NCI-H526 (cell line): ENCODE results near the gene SMOC1.
"Not testable (repeated sequence)": the region's sequence is repeated elsewhere in the genome, so short reads cannot be mapped to it uniquely, and the experiment has no call there.

Experiments used
- DNase-seq, 2 experiments: peaks; one replicate each; lab custom pipeline; 2025; lab: John Stamatoyannopoulos, UW

SMOC1 gene

DNA sequence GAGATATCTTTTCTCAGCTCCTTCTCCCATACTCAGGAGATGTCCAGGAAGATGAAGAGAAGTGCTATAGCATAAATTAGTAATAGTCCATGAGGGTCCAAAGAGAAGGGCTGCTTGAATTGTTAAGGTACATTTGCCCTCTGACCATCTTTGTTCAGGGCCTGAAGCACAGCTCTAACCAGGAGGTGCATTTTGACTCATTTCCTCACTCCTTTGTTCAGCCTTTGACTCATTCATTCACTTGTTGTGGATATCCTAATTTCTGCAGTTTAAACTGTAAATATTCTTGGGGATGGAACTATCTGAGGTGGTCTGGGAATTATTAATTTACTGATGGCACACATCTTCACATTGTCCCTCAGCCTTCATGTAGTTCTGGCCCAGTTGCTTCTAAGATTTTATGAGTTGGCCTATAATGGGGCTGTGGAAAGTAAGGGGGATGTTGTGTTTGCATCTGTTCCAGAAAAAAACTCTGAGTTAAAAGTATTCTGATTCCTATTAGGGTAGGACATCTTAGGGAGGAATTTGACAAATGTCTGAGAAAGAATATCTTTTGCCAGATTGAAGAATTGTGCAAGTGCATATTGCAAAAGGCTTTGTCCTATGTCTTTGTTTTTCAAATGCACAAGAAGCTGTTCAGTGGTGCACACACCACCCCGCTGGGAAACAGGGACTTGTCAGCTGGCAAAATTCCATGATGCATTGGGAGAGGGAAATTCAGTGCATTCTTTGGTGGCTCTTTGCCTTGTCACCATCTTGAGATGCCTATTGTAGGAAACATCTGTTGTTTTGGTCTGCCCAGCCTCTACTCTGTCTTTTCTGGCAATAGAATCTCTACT lies 22.1 kb downstream of the SMOC1 start:
- DNase-seq: no peak

DNA sequence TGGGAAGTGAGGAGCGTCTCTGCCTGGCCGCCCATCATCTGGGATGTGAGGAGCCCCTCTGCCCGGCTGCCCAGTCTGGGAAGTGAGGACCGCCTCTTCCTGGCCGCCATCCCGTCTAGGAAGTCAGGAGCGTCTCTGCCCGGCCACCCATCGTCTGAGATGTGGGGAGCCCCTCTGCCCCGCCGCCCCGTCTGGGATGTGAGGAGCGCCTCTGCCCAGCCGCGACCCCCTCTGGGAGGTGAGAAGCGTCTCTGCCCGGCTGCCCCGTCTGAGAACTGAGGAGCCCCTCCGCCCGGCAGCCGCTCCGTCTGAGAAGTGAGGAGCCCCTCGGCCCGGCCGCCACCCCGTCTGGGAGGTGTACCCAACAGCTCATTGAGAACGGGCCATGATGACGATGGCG lies 23.8 kb downstream of the SMOC1 start:
- not testable (repeated sequence) for DNase-seq

DNA sequence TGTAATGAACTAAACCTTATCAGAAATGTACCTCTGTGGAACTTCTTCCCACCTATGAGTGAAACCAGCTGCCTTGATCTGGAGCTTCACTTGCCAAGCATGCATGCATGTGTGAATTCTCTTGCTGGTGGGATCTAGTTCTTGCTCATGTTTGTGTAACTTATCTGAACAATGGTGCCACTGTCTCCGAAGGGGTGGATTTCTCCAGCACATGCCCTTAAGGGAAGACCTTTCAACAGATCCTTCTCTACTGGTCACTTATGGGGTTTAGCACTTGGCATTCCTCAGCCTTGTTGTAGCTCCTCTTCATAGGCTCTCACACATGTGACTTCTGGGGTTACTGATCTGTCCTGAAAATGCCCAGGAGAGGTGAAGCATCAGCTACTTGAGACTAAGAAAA lies 25.0 kb downstream of the SMOC1 start:
- DNase-seq: no peak

DNA sequence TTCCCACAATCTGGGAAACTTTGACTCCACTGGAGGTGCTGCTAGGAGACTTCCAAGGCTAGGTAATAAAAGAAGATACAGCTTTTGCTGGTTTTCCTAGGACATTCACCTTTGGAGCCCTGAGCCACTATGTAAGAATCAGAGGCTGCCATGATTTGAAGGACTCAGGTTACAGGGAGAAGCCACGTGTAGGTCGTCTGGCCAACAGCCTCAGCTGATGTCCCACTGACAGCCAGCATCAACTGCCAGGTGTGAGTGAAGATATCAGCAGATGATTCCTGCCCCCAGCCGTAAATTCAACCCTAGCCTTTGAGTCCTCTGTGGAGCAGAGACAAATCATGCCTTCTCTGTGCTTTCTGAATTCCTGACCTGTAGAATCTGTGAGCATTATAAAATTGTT lies 27.0 kb downstream of the SMOC1 start:
- DNase-seq: no peak

DNA sequence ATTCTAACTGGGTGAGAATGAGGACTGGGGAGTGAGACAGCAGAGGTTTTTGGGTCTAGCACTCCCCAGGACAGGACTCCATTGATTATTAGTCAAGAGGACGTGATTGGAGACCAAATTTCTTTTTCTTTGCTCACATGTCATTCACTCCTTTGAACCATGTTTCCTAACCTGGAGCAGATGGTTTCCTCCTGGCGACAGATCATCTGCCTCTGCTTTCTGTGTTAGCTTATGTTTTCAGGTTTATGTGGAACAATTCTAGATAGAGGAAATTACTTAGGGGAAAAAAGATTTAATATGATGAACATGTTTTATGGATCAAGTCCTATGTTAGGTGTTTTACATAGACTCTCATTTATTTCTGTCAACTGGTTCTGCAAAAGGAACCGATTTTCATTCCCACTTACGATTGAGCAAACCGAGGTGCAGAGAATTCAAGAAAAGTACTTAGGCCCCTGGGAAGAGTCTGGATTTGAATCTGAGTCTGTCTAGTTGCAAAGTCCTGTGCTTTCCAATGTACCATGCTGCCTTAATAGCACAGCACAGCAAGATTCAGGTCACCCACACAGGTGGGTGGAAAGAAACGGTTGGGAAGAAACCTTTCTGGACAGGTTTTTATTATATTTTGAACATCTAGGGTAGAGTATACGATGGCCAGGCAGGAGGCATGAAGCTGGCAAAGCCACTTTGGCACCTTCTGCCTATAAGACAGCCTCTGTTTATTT lies 30.8 kb downstream of the SMOC1 start:
- no peak for DNase-seq

DNA sequence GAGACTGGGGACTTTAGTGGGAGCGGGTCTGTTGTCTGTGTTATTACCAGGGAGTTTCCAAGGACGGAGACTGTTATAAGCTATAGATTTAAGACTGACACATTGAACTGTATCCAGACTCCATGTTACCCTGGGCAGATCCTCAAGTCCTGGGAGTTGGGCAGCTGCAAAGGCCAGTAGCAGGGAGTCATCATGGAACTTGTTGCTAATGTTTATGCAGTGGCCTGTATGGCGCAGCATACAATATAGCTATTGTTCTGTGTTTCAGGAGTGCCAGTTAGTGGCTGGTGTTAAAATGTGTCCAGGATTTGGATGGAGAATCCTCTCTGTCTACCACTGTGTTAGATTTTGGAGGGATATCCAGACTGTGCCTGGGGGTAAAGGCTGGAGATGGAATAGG lies 31.7 kb downstream of the SMOC1 start:
- DNase-seq: peak; percentile 72 to 76

DNA sequence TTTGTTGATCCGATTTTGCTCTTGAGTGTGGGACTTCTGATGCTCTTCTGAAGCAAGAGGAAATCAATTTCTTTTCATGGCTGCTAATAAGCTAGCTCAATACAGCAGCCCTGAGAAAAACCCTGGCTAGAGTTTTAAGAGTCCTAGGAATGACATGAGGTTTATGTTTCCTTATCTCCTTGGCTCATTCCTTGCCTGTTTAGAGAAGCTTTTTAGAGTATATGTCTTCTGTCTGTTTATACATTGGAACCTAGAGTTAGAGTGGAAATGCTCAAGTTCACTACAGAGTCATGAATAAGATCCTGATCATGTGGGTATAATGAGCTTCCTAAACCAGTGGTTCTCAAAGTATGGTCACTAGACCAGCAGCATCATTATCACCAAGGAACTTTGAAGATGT lies 34.5 kb downstream of the SMOC1 start:
- DNase-seq: no peak

DNA sequence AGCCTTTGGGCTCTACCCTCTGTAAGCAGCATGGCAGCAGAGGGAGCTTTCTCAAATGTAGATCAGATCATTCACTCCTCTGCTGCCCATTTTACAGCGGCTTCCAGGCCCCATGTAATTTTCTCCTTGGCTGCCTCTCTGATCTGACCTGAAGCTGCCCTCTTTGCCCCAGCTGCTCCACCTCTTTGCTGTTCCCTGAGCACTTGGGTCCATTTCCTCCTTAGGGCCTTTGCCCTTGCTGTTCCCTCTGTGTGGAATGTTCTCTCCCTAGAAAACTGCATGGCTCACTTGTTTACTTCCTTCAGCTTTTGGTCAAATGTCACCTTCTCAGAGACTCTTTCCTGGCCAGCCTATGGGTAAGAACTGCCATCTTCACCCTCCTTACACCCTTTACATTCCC lies 37.2 kb downstream of the SMOC1 start:
- DNase-seq: no peak

DNA sequence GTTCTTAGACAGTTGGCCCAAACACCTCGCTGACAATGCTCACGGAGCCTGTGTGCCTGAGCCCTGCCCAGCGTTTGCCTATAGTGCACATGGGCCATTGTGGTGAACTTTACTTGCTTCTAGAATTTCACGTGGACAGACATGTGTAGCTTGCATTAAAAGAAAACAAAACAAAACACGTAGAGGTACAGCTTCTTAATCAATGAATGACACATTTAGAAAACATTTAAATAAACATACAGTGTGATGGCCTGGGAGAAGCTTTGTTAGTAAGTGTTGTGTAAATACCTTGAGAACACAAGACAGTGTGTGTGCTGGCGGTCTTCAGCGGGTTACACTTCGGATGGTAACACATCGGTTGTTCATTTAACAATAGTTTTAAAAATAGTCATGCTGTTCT lies 38.1 kb downstream of the SMOC1 start:
- DNase-seq: no peak

DNA sequence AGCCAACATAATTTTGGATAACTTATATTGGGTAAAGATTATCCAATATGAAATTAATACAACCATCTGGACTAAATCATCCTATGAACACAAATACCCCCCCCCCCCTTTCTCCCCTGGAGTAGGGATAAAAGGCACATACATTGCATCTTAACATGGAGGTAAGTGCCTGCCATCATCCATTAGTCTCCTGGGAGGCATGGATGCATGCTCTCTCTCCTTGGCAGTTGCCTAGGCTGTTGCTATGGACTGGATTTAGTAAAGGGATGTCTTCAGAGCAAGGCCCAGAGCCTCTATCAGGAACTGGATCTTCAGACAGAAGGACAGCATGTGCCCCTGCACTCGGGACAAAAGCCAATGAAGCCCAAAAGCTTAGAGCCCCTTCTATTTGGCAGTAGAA lies 40.6 kb downstream of the SMOC1 start:
- DNase-seq: no peak

DNA sequence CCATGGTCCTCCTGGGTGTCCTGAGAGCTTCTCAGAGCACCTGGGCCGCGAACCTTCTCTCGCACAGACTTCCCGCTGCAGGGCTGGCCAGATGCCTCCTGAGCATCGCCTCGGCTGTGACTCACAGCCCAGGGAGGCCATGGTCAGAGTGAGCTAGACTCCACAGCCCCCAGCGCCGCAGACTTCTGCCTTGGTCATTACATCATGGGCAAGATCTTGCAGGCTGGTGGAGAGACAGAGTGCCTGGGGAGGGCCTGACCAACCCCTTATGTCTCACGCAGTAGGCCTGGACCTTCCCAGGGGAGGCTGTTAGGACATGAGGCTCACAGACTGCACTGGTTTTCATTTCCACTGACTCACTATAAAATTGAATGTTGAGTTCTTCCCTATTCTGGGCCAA lies 41.8 kb downstream of the SMOC1 start:
- DNase-seq: no peak

DNA sequence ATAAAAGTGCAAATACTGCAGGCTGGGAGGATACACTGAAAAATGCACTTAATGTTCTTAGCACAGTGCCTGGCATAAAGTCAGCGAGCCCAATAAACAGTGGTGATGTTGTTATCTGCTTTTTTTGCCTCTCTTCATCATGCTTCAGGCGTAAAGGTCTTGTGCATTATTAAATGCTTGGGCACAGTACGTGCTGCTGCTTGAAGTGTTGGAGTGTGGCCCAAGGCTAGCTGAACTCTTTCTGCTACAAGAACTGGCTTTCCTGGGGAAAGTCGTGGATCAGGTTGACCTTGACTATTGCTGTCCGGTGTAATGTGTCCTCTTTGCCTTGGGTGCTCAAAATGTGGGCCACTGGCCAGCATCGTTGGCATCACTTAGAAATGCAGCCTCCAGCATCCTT lies 43.0 kb downstream of the SMOC1 start:
- no peak for DNase-seq

DNA sequence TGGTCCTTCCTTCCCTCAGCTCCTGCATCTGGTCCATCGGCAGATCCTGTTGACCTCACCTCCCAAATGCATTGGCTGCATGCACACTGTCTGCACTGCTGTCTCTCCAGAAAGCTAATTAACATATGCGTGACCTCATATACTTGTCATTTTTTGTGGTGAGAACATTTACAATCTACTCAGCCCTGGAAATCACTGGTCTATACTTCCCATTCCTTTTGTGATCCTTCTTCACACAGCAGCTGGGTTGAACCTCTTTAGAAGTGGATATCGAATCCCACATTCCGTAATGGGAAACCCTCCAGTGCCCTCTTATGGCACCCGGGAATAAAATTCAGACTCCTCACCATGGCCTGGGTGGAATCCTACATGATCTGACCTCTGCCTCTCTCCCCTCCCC lies 45.0 kb downstream of the SMOC1 start:
- DNase-seq: no peak

DNA sequence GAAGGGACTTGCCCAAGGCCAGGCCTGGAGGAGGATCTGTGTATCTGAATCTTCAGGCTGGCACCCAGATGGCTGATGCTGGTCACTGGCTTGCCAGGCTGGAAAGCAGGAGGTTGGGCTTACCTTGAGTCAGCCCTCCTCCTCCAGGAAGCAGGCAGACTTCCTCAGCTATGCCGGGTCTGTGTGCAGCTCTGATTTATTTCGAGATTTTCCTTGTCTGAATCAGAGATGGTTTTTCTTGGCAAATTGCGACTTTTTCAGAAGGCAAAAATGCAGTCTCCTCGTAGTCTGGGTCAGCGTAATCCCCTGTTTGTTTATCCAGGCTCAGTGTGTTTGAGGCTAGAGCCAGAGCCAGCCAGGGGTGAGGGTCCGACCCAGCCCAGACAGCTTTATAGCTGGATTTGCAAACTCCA lies 48.9 kb downstream of the SMOC1 start:
- no peak for DNase-seq

DNA sequence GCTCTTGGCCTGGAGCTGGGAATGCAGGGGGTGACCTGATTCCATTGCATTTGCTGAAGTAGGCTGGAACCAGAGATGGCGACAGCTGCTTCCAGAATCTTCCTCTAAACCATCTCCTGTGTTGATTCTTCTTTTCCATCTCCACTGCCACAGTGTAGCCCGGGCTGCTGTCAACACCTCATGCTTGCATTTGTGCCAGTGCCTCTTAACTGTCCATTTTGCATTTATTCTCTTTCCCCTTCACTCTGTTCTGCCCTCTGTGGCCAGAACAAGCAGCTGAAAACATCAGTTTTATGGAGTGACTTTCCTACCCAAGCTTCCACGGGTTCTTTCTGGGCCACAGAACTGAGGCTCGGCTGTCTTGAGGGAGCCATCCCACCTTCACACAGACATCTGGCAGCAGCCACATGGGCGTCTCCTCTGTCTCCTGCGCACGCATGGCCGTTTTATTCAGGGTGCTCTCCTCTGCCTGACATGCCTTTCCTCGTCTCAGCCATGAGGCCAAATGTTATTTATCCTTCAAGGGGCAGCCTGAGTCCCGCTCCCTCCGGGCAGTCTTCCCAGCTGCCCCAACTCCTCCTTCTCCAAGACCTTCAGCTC lies 51.7 kb downstream of the SMOC1 start:
- DNase-seq: no peak

DNA sequence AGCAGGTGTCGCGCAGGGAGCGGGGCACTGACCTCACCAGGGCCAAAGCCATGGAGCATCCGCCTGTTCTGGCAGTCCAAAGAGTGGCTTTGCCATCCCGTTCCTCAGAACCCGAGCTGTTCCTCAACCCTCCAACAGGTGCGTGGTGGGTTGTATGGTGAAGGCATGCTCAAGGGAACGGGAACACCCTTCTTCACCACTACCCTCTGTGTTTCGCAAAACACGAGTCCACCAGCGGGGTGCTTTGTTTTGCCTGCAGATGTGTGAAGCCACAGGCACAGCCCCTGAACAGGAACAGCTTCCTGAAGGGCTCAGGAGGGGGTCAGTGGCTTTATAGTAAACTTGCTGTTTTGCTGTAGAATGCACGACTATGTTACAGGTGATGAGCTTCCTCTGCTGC lies 52.7 kb downstream of the SMOC1 start:
- DNase-seq: no peak

DNA sequence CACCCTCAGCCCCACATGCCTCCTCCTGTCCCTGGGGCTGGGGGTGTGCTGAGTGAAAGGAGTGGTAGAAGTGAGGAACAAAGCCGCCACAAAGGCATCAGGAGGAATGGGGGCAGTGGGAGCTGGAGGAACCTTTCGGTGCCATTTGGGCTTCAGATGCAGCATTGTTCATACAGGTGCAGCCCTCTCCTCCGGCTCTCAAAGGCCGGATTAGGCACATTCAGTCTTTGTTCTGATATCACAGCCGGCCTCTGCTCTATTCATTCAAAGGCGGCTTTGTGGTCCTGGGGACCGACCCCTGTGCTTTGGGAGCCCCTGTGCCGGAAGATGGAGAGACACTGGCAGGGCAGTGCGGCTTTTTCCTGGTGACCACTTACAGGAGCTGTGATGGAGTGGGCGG lies 53.2 kb downstream of the SMOC1 start:
- no peak for DNase-seq

DNA sequence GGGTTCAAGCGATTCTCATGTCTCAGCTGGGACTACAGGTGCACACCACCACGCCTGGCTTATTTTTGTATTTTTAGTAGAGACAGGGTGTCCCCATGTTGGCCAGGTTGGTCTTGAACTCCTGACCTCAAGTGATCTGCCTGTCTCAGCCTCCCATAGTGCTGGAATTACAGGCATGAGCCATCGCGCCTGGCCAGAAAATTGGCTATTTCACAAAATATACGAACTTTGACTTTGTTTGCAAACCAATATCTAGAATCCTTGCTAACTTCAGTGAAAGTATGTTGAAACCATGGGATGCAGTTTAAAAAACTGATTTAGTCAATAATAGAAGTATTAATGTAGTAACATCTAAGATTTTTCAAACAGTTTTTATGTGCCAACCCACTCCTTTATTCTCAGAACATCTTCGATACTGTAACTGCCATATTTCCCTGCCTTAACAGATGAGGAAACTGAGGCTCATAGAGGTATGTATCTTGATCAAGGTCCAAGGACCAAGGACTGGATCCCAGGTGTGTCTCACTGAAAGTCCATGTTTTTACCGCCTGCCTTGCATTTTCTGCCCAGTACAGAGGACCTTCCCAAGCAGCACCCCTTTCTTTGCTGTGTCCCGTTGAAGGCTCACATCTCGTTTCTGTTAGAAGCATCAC lies 54.5 kb downstream of the SMOC1 start:
- no peak for DNase-seq

DNA sequence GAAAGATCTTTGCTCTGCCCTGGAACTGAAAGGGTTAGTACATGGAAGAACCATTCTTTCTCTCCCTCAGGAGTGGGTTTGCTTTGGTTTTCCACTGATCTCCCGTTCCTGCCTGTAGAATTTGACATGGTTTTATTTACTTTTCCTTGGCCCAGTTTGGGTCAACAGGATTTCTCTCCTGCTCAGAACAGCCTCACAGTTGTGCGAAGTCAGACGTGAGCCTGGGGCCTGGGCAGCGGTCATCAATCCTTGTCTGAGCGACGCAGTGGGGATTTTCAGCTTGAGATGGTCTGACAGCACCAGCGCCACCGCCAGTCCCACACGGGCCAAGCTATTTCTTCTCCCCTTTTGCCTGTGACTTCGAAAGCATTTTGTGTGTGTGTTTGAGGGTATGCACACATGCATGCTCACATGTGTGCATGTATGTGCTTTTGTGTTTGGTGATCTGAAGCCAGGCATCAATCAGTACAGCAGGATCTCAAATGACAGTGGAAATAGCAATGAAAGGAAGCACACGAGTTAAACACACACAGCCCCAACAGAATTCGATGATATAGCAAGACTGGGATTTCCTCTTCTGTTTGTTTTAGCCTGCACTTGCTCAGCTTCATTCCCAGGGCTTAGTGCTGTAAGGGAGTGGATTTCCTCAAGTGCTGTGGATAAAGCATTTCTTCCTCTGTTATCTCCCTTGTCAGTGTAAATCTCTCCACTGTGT lies 58.3 kb downstream of the SMOC1 start:
- no peak for DNase-seq

DNA sequence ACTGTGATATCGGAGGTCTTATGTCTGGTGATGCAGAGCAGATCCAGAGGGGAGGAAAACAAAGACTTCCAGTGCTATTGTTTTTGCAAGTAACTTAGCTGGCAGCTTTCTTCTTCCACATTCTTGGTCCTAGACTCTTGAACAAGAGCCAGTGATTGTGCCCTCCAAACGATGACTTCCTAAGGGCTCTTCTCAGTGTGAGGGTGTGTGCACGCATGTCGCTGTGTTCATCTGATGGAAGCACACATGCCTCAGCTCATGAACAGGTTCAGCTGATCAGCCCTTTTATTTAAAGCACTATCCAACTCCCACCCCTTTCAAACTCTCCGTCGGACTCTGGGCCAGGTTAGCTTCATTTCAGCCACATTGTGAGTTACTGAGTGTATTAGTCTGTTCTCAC lies 59.5 kb downstream of the SMOC1 start:
- no peak for DNase-seq

DNA sequence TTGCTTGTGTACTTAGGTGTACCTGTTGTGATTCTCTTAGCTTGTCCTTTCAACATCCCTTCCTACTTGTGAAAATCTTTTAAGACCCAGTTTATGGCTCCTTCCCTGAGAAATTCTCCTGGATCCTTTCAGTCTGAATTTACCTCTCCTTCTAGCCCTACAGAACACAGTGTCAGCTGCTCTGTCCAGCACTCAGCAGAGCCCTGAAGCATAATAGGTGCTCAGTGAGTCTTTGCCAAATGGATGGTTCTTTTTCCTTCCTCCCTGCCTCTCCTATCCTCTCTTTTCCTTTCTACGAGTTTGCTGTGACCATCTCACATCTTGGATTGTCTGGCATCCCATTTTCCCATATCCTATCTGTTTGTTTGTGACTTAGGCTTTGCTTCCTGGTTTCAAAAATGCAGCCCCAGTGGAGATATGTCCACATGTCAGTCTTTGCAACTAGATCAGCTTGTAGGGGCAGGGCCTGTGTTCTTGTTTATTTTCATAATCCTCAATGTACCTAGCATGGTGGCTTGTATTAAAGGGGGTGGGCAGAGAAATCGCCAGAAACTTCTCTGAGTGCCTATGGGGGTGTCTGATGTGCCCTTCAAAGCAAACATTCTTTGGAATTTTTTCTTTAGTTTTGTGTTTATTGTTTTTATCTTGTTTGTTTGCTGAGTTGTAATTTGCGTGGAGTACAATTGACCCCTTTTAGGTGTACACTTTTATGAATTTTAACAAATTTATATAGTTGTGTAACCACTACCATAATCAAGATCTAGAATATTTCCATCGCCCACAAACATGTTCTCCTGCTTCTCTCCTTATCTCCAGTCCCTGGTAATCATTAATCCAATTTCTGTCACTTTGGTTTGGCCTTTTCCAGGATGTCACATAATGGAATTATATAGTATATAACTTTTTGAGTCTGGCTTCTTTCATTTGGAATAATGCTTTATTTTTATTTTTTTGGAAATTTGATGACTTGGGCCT lies 62.8 kb downstream of the SMOC1 start:
- no peak for DNase-seq
